Occipital lobe (tissue), 2 donors: ENCODE measurements around the gene CACNA2D1. TPM values are rescaled to one million over a fixed set of nuclear protein-coding genes. Genes with fewer than 3 reads are reported as not detected.
"Not testable (repeated sequence)": the region's sequence is repeated elsewhere in the genome, so short reads cannot be mapped to it uniquely, and the experiment has no call there.

ENCODE experiments used
- DNase-seq: peaks from one replicate; lab custom pipeline; 2025; lab: John Stamatoyannopoulos, UW
- total RNA-seq: library from RNA; depleted of rRNA; stranded (reverse); fragments of >200 nt; gene quantifications from one replicate; pipeline ENCODE4 v1.2.3, GENCODE V29; 2014

The CACNA2D1 gene
- total RNA-seq, 1 donor from 2014 or later = 149 TPM

- DNase-seq = no peak
These were observed 9.1 kb downstream of the CACNA2D1 start for GRCh38 chr7:82434275-82435022.

DNA sequence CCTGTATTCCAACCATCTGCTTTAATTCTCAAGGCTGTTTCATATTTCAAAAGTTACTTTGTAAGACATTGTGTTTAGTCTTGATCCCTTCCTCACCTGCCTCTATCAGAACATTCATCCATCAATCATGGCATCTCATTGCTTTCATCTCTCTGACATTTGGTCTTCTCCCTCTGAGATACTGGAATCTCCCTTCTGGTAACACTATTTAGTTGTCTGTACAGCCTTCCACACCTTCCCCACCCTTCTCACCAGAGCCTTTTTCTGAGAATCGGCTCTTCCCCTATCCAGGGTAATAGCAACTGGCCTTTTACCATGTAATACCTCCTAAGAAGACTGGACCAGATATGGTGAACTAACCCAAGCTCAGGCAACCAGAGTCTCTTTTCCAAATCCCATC, 10.1 kb downstream of the CACNA2D1 start:
- no peak for DNase-seq

- not testable (repeated sequence) for DNase-seq
These were observed 10.8 kb downstream of the CACNA2D1 start for GRCh38 chr7:82432743-82433142.

DNA sequence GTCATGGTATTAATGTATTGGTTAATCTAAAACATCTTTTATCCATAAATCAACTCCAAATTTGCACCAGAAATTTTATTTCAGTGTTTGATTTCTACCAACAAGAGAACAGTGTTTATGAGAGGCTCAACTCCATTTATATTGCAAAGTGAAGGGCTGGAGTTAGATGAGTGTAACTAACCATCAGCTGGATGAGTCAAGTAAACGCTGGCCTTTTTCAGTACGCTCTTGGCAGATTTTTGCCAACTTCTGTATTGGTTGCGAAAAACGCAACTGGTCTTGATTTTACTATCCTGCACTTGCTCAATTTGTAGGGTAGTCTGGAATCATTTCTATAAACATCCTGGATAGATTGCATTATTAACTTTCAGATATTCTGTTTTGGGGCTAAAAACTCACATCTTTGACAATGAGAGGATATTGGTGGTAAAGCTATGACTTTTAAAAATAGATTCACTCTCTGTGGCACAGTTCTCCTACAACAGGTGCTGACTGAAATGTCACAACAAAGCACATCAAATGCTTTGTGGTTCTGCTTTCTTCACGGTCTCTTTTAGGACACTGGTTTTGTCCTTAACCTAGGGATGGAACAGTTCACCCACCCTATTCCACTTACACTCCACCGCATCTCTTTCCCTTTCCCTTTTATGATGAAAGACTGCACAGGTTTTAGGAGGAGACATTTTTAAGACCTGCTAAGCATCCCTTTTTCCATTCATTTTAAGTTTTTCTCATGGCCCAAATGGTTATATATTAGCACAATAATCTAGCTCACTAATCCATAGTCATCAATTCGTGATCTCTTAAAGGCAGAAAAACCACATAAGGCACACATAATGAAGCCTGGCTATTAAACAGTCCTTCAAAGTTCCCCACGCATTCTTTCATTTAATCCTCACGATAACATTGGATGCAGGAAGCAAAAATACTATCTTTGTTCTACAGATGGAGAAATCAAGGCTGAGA, 12.8 kb downstream of the CACNA2D1 start:
- no peak for DNase-seq

DNA sequence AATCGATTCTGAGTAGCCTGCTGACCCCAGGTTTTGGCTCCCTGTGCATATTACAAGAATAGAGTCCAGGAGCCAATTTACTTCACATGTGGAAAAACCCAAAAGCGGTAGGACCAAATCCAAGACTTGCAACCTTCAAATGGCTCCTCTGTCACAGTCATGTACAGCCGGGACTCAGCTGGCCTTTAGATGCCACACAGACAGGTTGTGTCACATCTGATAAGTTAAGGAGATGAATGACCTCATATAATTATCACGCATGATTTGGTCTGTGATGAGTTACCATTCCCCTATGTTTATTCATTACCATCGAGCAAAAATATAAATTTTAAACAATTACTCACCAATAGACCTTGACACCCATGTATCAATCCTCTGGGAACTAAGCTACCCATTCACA, 14.2 kb downstream of the CACNA2D1 start:
- DNase-seq = no peak

DNA sequence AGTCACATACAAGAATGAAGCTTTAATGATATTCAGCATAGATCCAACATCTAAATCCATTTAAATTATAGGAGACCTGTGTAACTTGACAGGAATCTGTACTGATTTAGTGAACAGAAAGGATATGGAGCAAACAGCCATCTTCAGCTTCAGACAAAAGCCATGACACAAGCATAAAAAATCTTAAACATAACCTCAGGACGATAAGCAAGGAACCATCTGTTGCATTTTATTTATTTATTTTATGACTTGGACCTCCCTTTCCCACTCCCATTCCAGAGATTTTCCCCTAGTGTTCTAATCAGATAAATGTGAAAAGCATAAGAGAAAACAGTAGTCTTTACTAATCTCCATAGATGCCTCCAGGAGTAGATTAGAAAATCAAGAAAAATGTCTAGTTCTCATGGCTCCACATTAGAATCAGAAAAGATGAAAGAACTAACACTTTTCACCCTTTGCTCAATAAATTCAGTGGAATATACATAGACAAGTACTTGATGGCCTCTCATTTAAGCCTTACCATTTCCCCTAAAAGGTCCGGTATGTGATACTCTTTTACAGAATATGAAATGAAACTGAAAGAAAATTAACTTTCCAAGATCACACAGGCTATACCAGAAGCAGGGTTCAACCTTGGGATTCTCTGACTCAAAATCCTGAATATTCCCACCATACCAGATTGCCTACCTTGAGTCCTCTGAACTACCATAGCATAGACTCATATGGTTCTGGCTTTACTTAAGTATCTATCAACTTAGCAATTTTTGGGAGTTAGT, 15.2 kb downstream of the CACNA2D1 start:
- no peak for DNase-seq

DNA sequence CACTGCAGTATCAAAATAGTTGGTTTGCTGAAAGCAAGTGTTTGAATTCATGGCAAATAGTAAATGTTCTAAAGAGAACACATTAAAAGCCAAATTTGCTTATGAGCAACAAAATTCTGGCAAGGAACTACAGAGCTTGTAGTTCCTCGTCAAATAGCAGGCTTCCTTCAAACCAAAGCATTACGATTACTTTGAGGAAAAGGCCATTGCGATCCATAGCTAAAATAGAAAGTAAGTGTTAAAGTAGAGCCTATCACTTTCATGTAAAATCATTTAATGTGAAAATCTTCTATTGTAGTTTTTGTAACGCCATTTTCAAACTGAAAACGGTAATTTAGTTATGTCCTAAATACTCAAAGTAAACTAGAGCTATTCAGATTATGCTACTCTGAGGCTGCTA, 20.1 kb downstream of the CACNA2D1 start:
- no peak for DNase-seq

- DNase-seq = no peak
These were observed 24.4 kb downstream of the CACNA2D1 start for GRCh38 chr7:82419200-82419599.

DNA sequence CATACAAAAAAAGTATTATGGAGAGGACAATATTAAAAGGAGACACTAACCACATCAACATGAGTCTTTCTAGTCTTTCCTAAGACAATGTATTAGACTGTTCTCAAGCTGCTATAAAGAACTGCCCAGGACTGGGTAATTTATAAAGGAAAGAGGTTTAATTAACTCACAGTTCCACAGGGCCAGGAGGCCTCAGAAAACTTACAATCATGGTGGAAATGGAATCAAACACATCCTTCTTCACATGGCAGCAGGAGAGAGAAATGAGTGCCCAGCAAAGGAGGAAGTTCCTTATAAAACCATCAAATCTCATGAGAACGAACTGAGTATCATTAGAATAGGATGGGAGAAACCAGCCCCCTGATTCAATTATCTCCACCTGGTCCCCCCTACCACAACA, 25.7 kb downstream of the CACNA2D1 start:
- no peak for DNase-seq

- DNase-seq = no peak
These were observed 27.2 kb downstream of the CACNA2D1 start for GRCh38 chr7:82416402-82416801.

DNA sequence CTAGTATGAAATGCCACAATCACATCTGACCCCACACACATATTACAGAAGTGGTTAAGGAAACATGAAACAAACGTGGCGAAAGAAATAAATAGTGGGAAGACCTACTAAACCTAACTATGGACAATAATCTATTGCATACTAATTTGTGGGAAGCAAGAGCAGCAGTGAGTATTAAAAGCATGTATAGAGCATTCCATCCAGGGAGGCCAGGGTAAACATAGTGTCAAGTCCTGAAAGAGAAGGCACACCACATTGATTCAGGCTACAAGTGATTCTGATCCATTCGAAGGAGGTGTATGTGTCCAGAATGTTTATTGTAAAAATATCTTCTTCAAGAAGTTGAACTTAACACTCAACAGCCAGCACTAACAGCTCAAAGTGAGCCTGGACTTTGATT, 29.2 kb downstream of the CACNA2D1 start:
- no peak for DNase-seq

- DNase-seq = no peak
These were observed 30.3 kb downstream of the CACNA2D1 start for GRCh38 chr7:82413237-82413636.

- DNase-seq = no peak
These were observed 31.8 kb downstream of the CACNA2D1 start for GRCh38 chr7:82411732-82412131.

- DNase-seq = peak; percentile 38
These were observed 33.1 kb downstream of the CACNA2D1 start for GRCh38 chr7:82410461-82410860.

GRCh38 chr7:82406937-82407336, 36.6 kb downstream of the CACNA2D1 start:
- no peak for DNase-seq

GRCh38 chr7:82405301-82405700, 38.3 kb downstream of the CACNA2D1 start:
- DNase-seq = no peak

DNA sequence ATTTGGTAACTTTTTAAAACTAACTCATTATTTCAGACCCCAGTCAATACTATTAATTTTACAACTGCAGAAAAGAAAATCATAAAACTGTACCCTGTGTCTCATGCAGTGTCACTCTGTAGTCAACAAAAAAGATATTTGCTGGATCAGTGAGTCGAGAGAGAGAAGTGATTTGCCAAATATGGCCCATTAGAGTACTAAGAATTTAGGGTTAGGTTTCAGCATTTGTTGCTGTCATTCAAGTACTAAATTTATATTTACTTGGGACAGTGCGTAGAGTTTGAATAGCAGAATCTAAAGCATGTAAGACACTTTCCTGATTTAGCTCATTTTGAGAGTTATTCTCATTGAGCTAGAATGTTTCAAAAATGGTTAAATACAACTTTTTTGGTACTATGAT, 38.9 kb downstream of the CACNA2D1 start:
- no peak for DNase-seq

- no peak for DNase-seq
These were observed 39.5 kb downstream of the CACNA2D1 start for GRCh38 chr7:82404094-82404493.

- DNase-seq = no peak
These were observed 45.6 kb downstream of the CACNA2D1 start for GRCh38 chr7:82397879-82398524.

DNA sequence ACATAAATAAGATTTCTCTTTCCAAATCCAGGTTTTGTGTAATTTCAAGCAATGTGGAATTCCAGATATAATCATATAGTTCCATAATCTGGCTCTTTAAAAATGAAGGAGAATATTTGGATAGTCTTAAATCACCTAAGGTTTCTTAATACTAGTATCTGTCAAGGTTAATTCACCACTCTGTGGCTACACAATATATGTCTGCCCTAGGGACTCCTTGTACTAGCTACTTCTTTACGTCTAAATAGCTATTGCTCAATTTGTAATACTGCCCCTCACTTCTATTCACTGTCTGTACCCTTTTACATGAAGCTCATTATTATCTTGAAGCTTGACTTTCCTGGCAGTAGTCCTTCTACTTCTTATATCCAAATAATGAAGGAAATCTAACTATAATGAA, 47.2 kb downstream of the CACNA2D1 start:
- DNase-seq = no peak

GRCh38 chr7:82395147-82395546, 48.4 kb downstream of the CACNA2D1 start:
- DNase-seq = no peak
